ENCODE data around the gene ZNF439.
"Not testable (repeated sequence)": the region's sequence is repeated elsewhere in the genome, so short reads cannot be mapped to it uniquely, and the experiment has no call there.

- not testable (repeated sequence) for TF ChIP-seq POLR2A, CTCF (IDR thresholded peaks at IDR 0.05)
Measured at GRCh38 chr19:11835626-11836066, 12.9 kb upstream of the ZNF439 start.
